GM18868 (cell line): Measurements from ENCODE around the gene JOSD2.

Experiments
- ATAC-seq: cut with Tn5 transposase; IDR thresholded peaks from one replicate; pipeline ENCODE4 v1.9.1; 2021; ENCODE audit warnings: mild to moderate bottlenecking, moderate library complexity; ENCODE audit not compliant: unreplicated experiment

The JOSD2 gene

DNA sequence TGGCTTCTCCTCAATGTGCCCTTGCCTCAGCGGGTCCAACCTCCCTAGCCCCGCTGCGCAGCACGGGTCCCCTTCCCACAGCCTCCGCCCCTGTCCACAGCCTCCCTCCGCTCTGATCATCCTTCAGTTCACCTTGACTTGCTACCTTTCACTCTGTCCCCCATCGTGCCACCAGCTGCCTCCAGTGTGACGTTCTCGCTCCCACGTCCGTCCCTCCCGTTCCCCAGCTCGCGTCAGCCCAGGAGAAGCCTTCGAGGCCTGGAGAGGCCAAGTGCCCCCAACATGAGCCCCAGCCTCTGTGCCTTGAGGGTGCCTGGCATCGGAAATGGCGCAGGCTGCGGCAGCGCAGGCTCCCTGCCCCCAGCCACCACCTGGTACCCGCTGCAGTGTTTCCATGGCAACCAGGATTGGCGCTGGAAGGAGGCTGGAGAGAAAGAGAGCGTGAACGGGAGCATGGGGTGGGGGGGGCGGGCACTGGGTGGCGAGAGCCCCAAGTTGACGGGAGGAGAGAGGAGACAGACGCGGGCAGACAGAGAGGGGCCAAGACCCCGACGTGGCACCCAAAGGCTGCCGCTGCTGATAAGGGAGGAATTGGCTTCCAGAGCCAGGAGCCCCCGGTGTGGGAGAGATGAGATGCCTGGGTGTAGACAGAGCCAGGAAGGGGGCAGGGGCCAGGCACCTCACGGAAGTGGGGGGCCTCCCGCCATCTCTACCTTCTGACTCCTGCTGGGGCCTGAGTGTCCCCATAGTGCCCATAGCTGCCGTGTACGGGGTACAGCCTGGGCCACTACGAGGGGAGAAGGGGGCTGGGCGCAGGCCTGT, 3.6 kb upstream of the JOSD2 start:
- no peak for ATAC-seq

DNA sequence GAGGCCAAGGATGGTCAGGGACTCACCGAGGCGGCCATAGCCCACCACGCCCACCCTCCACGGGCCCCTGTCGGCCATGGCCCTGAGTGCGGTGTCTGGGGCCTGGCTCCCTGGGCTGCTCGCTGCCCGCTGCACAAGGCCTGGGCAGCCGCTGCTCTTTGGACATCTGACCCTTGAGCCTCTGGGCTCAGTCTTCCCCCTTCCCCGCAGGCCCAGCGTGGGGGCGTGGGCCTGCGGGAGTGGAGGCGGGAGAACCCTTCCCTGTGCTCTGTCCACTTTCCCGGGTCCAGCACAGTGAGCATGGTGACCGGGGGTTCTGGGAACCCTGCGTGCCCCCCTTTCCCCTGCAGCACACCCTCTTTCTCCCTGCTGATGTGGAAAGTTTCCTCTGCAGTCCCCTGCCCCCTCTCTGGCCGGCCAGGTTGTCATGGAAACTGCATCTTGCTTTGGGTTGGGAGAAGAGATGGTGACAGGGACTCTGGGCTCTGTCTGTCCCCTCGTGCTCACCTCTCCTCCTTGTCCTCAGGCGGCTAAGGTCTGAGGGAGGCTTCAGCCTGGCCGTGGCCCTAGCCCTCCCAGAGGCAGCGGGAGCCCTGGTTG, 2.9 kb upstream of the JOSD2 start, which contains the start of gene ASPDH:
ASPDH (minus strand) TSS at position 168 of the 600 bp plus-strand sequence; CDS start at position 78, 90 bp downstream.
- no peak for ATAC-seq

- no peak for ATAC-seq
Observed at GRCh38 chr19:50512999-50513745, 2.2 kb upstream of the JOSD2 start.

GRCh38 chr19:50512112-50512998, 1.4 kb upstream of the JOSD2 start:
- no peak for ATAC-seq

GRCh38 chr19:50510700-50511068, 307 bp downstream of the JOSD2 start:
- ATAC-seq = peak; percentile 29

- no peak for ATAC-seq
Observed at GRCh38 chr19:50510121-50510670, 795 bp downstream of the JOSD2 start.

GRCh38 chr19:50509366-50509765, 1.6 kb downstream of the JOSD2 start:
- ATAC-seq = no peak

DNA sequence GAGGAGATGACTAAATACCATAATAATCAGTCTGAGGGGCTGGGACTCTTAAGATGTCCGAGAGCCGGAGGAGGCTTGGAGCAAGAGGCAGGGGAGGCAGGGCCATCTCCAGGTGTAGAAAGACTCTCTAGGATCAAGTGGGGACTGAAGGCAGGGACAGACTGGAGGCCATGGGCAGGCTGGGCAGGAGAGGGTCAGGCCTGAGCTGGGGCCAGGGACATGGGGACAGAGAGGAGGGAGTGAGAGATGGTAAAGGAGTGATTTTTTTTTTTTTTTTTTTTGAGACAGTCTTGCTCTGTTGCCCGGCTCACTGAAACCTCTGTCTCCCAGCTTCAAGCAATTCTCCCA, 2.2 kb downstream of the JOSD2 start:
- ATAC-seq = no peak

DNA sequence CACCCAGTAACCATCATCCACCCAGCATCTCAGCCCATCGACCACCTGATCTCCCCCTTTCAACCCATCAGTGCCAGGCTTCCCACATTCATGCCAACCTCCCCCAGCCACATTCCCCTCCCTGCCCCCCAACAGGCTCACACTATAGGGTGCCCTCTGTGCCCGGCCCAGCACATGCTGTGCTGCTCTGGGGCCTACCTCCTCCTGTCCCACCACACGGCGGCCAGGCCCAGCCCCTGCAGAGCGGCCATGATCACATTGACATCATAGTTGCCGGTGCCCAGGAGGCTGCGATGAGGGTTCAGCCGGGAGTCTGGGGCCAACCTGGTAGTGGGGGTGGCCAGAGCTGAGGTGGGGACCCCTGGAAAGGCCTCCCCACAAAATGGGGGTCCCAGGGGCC, 3.6 kb downstream of the JOSD2 start:
- ATAC-seq = no peak

GRCh38 chr19:50506700-50507099, 4.3 kb downstream of the JOSD2 start:
- ATAC-seq = no peak

GRCh38 chr19:50505856-50506611, 5.0 kb downstream of the JOSD2 start:
- ATAC-seq = no peak

GRCh38 chr19:50501568-50502475, 9.2 kb downstream of the JOSD2 start:
- ATAC-seq = no peak

GRCh38 chr19:50501186-50501567, 9.8 kb downstream of the JOSD2 start:
- ATAC-seq = no peak

DNA sequence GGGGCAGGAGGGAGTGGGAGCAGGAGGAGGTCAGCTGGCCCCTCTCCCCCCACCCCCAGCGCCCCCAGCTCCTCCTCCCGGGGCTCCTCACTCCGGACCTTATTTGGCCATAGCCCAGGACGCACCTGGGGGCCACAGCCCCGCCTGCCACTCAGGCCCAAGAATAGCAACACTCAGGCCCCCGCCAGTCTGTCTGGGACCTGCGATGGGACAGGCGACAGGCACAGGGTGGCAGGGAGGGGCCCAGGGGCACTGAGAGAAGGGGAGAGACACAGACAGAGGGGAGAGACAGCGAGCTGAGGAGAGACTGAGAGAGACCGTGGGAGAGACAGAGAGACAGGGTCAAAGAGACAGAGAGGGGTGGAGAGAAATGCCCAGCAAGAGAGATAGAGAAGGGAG, 10.2 kb downstream of the JOSD2 start:
- ATAC-seq = no peak

DNA sequence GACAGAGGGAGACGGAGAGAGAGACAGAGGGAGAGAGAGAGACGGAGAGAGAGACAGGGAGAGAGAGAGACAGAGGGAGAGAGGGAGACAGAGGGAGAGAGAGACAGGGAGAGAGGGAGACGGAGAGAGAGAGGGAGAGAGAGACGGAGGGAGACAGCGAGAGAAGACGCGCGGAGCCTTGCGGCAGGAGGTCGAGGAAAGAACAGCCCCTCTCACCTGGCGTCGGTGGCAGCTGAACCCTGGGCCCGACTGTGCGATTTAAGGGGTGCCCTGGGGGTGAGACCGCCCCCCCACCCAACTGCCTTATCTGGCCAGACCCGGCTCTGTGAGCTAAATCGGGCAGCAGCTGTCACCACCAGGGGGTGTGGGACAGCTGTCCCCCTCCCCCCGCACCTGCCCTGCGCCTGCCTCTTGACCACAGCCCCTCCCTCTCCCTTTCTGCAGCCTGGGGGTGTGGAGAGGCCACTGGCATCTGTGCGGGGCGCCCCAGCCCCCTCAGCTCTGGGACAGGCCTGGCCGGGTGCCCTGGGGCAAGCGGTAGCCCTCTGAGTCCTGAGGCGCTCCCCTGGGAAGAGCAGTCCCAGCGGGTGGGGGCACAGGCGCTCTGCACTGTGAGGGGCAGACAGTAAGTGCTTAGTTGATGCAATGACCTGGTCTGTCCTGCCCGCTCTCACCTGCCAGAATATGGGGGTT, 10.8 kb downstream of the JOSD2 start:
- ATAC-seq = no peak

GRCh38 chr19:50498219-50499056, 12.6 kb downstream of the JOSD2 start:
- no peak for ATAC-seq

- no peak for ATAC-seq
Observed at GRCh38 chr19:50497022-50497405, 14.0 kb downstream of the JOSD2 start.
